Endothelial cell of umbilical vein (primary cell): ENCODE results near the gene TTC13. TPM values are rescaled to one million over a fixed set of nuclear protein-coding genes. Genes with fewer than 3 reads are reported as not detected.

Experiments used
- BruUV-seq: library from RNA; stranded (reverse); fragments of 400-500 nt; replicated peaks from 2 replicates; lab custom pipeline; 2021; lab: Mats Ljungman, UMichigan
- CTCF ChIA-PET: fragments of 300-600, 350-600 bp; sonication (Branson Sonifier 250); formaldehyde crosslinking; loops from one replicate; lab custom pipeline; 2021; ENCODE audit warnings: antibody characterized with exemption, inconsistent platforms; lab: Charles Lee
- POLR2A ChIA-PET: fragments of 300-600, 350-600 bp; sonication (Branson Sonifier 250); formaldehyde crosslinking; loops from one replicate; lab custom pipeline; 2021; ENCODE audit warnings: antibody characterized with exemption, inconsistent platforms; lab: Charles Lee
- DNase-seq: peaks from one replicate; pipeline ENCODE4 v3.0.0-alpha.2; 2011; ENCODE audit warnings: low read depth, low spot score
- FAIRE-seq: peaks from 2 replicates; lab custom pipeline; 2011; peaks lifted over from hg19 to GRCh38; lab: Jason Lieb, UNC
- H2AFZ ChIP-seq: 2 replicates; pipeline ENCODE4 v1.6.0; 2012; ENCODE audit warnings: low read depth, low read length, control low read depth, inconsistent platforms
- H3K27ac ChIP-seq: 2 replicates; pipeline ENCODE4 v1.5.1; 2011; ENCODE audit warnings: low read depth, mild to moderate bottlenecking, control low read depth, low read length, moderate library complexity; ENCODE audit not compliant: insufficient read depth
- H3K27me3 ChIP-seq, 2 experiments: 2 replicates each; pipeline versions ENCODE4 v1.6.0 to v1.6.1; 2011; ENCODE audit warnings: low read length in 2 of 2, mixed read lengths in 1 of 2; ENCODE audit not compliant: control insufficient read depth in 2 of 2, insufficient read depth in 2 of 2
- H3K36me3 ChIP-seq, 2 experiments: 2 replicates in 1 of 2; 3 replicates in 1 of 2; pipeline ENCODE4 v1.5.1; 2011; ENCODE audit warnings: low read length in 2 of 2, mild to moderate bottlenecking in 1 of 2, moderate library complexity in 1 of 2; ENCODE audit not compliant: control insufficient read depth in 2 of 2, insufficient read depth in 2 of 2; ENCODE audit errors: extremely low read depth in 1 of 2
- H3K4me1 ChIP-seq: 3 replicates; pipeline ENCODE4 v1.5.1; 2011; ENCODE audit warnings: mild to moderate bottlenecking, low read length; ENCODE audit not compliant: control insufficient read depth, insufficient read depth; ENCODE audit errors: extremely low read depth
- H3K4me2 ChIP-seq: 2 replicates; pipeline ENCODE4 v1.6.1; 2011; ENCODE audit warnings: low read length, control low read depth, mixed read lengths; ENCODE audit not compliant: insufficient read depth
- H3K4me3 ChIP-seq, 3 experiments: fragments of 200-600 bp in 1 of 3; sonication (generic), shearing (Covaris generic) in 1 of 3; replicated peaks in 1 of 3; 2 replicates each; pipeline ENCODE4 v1.5.1; 2011 to 2016; ENCODE audit warnings: control low read depth in 3 of 3, low read length in 3 of 3, mild to moderate bottlenecking in 2 of 3, inconsistent platforms in 1 of 3, low read depth in 1 of 3, moderate library complexity in 1 of 3; ENCODE audit not compliant: insufficient read depth in 1 of 3
- H3K79me2 ChIP-seq: 2 replicates; pipeline ENCODE4 v1.6.0; 2012; ENCODE audit warnings: low read length, inconsistent platforms; ENCODE audit not compliant: control insufficient read depth, insufficient read depth
- H3K9ac ChIP-seq: replicated peaks from 2 replicates; pipeline ENCODE3; 2011; ENCODE audit warnings: low read length, control low read depth; ENCODE audit not compliant: insufficient read depth; ENCODE audit errors: extremely low read depth
- H3K9me1 ChIP-seq: replicated peaks from 3 replicates; pipeline ENCODE4 v1.6.0; 2011; ENCODE audit warnings: mild to moderate bottlenecking, low read length; ENCODE audit not compliant: control insufficient read depth, insufficient read depth; ENCODE audit errors: extremely low read depth
- H3K9me3 ChIP-seq: replicated peaks from 2 replicates; pipeline ENCODE4 v1.5.1; 2012; ENCODE audit warnings: low read length, inconsistent platforms; ENCODE audit not compliant: control insufficient read depth, insufficient read depth
- H4K20me1 ChIP-seq: replicated peaks from 2 replicates; pipeline ENCODE3; 2011; ENCODE audit warnings: mild to moderate bottlenecking, low read length; ENCODE audit not compliant: control insufficient read depth, insufficient read depth; ENCODE audit errors: extremely low read depth
- EZH2 ChIP-seq: IDR thresholded peaks from 2 replicates; pipeline ENCODE4 v1.6.1; 2012; ENCODE audit warnings: borderline replicate concordance, low read depth, mild to moderate bottlenecking, moderate library complexity, low read length, inconsistent platforms; ENCODE audit not compliant: severe bottlenecking
- FOS ChIP-seq: IDR thresholded peaks from 2 replicates; pipeline ENCODE4 v1.6.1; 2011; ENCODE audit warnings: mild to moderate bottlenecking, low read length, moderate library complexity, borderline replicate concordance; ENCODE audit not compliant: insufficient read depth
- GATA2 ChIP-seq: IDR thresholded peaks from 2 replicates; pipeline ENCODE4 v1.7.0; 2011; ENCODE audit warnings: low read depth, mild to moderate bottlenecking, moderate library complexity, mixed read lengths, low read length; ENCODE audit not compliant: insufficient read length, insufficient read depth
- JUN ChIP-seq: IDR thresholded peaks from 2 replicates; pipeline ENCODE4 v1.6.1; 2011; ENCODE audit warnings: borderline replicate concordance, low read depth; ENCODE audit not compliant: insufficient read length, insufficient read depth
- MYC ChIP-seq: IDR thresholded peaks from one replicate; pipeline ENCODE4 v1.6.1; 2011; ENCODE audit warnings: mild to moderate bottlenecking, low read depth, low read length
- POLR2A ChIP-seq: IDR thresholded peaks from 2 replicates; pipeline ENCODE4 v1.6.1; 2012; ENCODE audit warnings: low read depth, mild to moderate bottlenecking, control low read depth, low read length
- POLR2AphosphoS5 ChIP-seq: IDR thresholded peaks from 2 replicates; pipeline ENCODE4 v1.6.1; 2012; ENCODE audit warnings: low read depth, mild to moderate bottlenecking, control low read depth, low read length, moderate library complexity; ENCODE audit not compliant: insufficient read depth
- dilution Hi-C: fragments of 300-500 bp; cut with MboI; formaldehyde crosslinking; loops from one replicate; pipeline ENCODE4 v1.15.0; 2019; ENCODE audit warnings: low sequenced_read_pairs; ENCODE audit not compliant: extremely low pct_ligation_motif_present
- intact Hi-C: fragments of 100-400 bp; cut with micrococcal nuclease; formaldehyde crosslinking; loops from one replicate; pipeline ENCODE4 v1.10.0; 2022
- polyA plus RNA-seq, 4 experiments: library from polyadenylated mRNA; depleted of rRNA in 3 of 4; stranded (reverse) in 3 of 4; unstranded in 1 of 4; fragments of >200 nt; gene quantifications; 2 replicates each; pipeline versions ENCODE4 v1.2.1 to v1.2.3, GENCODE V29; 2011 to 2012; ENCODE audit warnings: missing spikeins in 1 of 4
- total RNA-seq: library from RNA; stranded (reverse); gene quantifications from 2 replicates; pipeline ENCODE4 v1.2.3, GENCODE V29; 2021
- TF ChIP-seq, protein P1 (sequence below), 2 donors: IDR thresholded peaks; 1 replicate in 1 of 2; 2 replicates in 1 of 2; pipeline ENCODE4 v1.5.1; 2011; ENCODE audit warnings: low read length in 2 of 2, mild to moderate bottlenecking in 2 of 2, moderate library complexity in 2 of 2, control low read depth in 1 of 2, inconsistent platforms in 1 of 2, low read depth in 1 of 2; ENCODE audit not compliant: insufficient read depth in 1 of 2; ENCODE audit errors: extremely low read depth in 1 of 2
- TF ChIP-seq, protein P2 (sequence below): IDR thresholded peaks from 2 replicates; pipeline ENCODE4 v1.6.1; 2011; ENCODE audit not compliant: insufficient read depth, insufficient read length

TTC13 gene
- total and polyA plus RNA-seq, 2 donors (not counting 3 experiments of a cell fraction or from before 2014, with no cell fraction given), result 8.8 to 23.9 TPM

DNA sequence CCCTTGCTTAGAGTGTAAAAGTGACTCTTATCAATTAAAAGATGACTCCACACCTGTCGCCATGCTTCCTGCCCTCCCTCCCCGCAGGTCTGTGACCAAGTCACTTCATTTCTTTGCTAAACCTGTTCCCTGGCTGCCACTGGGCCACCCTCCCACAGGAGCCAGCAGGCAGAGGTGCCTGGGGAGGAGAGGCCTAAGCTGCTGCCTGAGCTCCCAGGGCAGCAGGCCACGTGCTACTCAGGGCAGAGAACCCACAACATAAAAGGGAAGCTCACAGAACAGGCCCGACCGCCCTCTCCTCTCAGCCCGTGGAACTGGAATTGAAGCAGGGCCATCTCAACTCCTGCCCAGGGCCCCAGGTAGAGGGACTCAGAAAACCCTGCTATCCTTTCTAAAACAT, 115.2 kb downstream of the TTC13 start:
- H3K79me2 ChIP-seq, result no peaks in the 10 kb centered on the region
- no TSS peak for BruUV-seq
- dilution Hi-C loops (no loop called here), intact Hi-C loops (no loop called here)
- no peaks in the 10 kb centered on the region for H3K9me3 ChIP-seq
- no peaks in the 10 kb centered on the region for H4K20me1 ChIP-seq
- CTCF ChIA-PET, result interaction anchor here (1.2 kb wide), 1 partner anchor 22 kb away, joined by 3 read pairs; no protein-coding TSS in a partner anchor
- FAIRE-seq, result no peak
- TF ChIP-seq GATA2 (no peak), POLR2AphosphoS5 (no peak), MYC (no peak), EZH2 (no peak), FOS (no peak), JUN (no peak), POLR2A (no peak)
- TF ChIP-seq, protein P1, sequence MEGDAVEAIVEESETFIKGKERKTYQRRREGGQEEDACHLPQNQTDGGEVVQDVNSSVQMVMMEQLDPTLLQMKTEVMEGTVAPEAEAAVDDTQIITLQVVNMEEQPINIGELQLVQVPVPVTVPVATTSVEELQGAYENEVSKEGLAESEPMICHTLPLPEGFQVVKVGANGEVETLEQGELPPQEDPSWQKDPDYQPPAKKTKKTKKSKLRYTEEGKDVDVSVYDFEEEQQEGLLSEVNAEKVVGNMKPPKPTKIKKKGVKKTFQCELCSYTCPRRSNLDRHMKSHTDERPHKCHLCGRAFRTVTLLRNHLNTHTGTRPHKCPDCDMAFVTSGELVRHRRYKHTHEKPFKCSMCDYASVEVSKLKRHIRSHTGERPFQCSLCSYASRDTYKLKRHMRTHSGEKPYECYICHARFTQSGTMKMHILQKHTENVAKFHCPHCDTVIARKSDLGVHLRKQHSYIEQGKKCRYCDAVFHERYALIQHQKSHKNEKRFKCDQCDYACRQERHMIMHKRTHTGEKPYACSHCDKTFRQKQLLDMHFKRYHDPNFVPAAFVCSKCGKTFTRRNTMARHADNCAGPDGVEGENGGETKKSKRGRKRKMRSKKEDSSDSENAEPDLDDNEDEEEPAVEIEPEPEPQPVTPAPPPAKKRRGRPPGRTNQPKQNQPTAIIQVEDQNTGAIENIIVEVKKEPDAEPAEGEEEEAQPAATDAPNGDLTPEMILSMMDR (IDR thresholded peaks at IDR 0.05; ENCODE audit: extremely low read depth in 1 of 2, insufficient read depth in 1 of 2, low read depth in 1 of 2, low read length in 2 of 2), result no peak
- TF ChIP-seq, protein P2, sequence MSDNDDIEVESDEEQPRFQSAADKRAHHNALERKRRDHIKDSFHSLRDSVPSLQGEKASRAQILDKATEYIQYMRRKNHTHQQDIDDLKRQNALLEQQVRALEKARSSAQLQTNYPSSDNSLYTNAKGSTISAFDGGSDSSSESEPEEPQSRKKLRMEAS, result no peak
- DNase-seq, result no peak
- H3K27me3 ChIP-seq, result no peaks in the 10 kb centered on the region
- H3K4me2 ChIP-seq, result no peak overlapping the region
- H3K9me1 ChIP-seq, result no peaks in the 10 kb centered on the region
- peaks cover 15% of the 10 kb centered on the region for H3K4me1 ChIP-seq
- H3K9ac ChIP-seq, result no peak overlapping the region
- H3K4me3 ChIP-seq, result no peak overlapping the region
- H3K36me3 ChIP-seq, result no peaks in the 10 kb centered on the region
- POLR2A ChIA-PET, result no interaction called here
- no peak overlapping the region for H3K27ac ChIP-seq
- no peak overlapping the region for H2AFZ ChIP-seq
